Measurements from ENCODE around the gene NUP188.

DNA sequence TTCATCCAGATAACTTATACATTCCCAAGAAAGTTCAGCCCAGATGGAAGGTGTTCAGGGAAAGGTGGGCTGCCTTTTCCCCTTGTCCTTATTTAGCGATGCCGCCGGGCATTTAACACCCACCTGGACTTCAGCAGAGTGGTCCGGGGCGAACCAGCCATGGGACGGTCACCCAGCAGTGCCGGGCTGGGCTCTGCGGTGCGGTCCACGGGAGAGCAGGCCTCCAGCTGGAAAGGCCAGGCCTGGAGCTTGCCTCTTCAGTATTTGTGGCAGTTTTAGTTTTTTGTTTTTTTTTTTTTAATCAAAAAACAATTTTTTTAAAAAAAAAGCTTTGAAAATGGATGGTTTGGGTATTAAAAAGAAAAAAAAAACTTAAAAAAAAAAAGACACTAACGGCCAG is 30.8 kb upstream of the NUP188 start:
- TF ChIP-seq, protein P1, sequence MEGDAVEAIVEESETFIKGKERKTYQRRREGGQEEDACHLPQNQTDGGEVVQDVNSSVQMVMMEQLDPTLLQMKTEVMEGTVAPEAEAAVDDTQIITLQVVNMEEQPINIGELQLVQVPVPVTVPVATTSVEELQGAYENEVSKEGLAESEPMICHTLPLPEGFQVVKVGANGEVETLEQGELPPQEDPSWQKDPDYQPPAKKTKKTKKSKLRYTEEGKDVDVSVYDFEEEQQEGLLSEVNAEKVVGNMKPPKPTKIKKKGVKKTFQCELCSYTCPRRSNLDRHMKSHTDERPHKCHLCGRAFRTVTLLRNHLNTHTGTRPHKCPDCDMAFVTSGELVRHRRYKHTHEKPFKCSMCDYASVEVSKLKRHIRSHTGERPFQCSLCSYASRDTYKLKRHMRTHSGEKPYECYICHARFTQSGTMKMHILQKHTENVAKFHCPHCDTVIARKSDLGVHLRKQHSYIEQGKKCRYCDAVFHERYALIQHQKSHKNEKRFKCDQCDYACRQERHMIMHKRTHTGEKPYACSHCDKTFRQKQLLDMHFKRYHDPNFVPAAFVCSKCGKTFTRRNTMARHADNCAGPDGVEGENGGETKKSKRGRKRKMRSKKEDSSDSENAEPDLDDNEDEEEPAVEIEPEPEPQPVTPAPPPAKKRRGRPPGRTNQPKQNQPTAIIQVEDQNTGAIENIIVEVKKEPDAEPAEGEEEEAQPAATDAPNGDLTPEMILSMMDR (IDR thresholded peaks at IDR 0.05 in 8 of 11, conservative IDR thresholded peaks at IDR 0.05 in 3 of 11) = no peak
- no peak for TF ChIP-seq POLR2AphosphoS5 (IDR thresholded peaks at IDR 0.05)
